Measurements from ENCODE around the gene SEMA6A.

The SEMA6A gene, protein sequence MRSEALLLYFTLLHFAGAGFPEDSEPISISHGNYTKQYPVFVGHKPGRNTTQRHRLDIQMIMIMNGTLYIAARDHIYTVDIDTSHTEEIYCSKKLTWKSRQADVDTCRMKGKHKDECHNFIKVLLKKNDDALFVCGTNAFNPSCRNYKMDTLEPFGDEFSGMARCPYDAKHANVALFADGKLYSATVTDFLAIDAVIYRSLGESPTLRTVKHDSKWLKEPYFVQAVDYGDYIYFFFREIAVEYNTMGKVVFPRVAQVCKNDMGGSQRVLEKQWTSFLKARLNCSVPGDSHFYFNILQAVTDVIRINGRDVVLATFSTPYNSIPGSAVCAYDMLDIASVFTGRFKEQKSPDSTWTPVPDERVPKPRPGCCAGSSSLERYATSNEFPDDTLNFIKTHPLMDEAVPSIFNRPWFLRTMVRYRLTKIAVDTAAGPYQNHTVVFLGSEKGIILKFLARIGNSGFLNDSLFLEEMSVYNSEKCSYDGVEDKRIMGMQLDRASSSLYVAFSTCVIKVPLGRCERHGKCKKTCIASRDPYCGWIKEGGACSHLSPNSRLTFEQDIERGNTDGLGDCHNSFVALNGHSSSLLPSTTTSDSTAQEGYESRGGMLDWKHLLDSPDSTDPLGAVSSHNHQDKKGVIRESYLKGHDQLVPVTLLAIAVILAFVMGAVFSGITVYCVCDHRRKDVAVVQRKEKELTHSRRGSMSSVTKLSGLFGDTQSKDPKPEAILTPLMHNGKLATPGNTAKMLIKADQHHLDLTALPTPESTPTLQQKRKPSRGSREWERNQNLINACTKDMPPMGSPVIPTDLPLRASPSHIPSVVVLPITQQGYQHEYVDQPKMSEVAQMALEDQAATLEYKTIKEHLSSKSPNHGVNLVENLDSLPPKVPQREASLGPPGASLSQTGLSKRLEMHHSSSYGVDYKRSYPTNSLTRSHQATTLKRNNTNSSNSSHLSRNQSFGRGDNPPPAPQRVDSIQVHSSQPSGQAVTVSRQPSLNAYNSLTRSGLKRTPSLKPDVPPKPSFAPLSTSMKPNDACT

DNA sequence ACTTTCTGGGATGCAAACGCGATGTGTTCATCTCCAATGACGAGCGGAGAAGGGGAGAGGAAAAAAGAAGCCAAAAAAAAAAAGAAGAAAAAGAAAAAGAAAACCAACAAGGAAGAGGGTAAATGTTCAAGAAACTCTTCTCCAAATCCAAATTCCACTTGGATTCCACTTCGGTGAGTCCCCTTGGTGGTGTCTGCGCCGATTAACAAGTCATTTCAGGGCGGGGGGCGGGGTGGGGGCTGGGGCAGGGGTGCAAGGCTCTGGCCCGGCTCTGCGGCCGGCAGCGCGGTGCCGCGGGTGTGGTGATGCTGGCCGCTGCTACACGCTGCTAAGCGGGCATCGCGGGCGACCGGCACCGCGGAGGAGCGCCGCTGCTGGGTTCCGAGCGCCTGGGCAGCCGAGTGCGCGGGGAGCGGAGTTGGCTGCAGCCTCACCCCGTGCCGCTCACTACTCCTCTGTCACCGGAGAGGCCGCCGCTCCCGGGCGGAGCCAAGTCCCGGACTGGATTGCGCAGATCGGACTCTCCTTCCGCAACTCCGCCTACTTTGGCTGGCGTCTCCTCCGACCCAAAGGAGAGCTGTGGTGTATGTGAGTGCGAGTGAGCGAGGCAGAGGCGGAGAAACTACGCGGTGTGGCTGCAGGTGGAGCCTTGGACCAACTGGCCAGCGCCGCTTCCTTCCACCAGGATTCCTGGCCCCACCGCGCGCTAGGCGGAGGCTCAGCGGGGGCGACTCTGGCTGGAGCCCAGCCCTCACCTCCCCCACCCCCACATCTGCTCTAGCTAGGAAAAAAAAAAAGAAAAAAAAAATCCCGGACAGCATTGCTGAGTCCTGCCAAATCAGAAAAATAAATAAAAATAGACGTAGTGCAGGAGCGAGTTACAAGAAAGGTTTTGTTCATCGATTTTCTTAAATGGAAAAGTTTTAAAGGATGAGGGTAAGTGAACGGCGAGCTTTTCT is at the start of gene SEMA6A:
SEMA6A (minus strand) TSS at position 457 of the 959 bp plus-strand sequence. CDS start 69,879 bp downstream, outside the sequence.
- peak; percentile 73 for DNase-seq

DNA sequence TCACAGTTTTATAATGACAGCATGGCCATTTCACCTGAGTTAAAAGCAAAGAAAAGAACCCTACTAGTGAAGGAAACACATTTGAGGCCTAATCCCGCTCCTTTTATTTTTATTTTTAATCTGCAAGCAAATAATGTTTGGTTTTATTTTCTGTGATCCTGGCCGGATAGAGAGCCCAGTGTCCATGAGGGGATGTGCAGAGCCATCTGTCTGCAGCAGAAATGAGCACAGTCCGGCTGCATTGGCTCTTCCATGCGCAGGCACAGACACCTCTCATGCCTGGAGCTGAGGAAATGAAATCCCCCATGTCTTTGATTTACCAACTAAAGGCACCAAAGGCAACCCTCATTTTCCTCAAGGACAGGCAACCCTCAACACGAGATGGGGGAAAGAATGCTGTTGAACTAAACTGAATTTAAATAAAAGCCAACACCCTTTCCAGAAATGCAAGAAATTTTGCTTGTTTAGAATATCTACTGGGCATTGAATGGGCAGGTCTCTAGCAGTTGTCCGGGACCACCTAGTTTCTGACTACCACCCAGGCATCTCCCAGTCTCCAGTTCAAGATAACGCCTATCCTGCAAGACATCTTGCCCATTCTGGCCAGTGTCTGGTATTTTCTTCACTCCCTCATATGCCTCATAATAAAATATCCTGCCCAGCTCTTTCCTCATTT is 47.9 kb upstream of the SEMA6A start:
- no peak for DNase-seq

DNA sequence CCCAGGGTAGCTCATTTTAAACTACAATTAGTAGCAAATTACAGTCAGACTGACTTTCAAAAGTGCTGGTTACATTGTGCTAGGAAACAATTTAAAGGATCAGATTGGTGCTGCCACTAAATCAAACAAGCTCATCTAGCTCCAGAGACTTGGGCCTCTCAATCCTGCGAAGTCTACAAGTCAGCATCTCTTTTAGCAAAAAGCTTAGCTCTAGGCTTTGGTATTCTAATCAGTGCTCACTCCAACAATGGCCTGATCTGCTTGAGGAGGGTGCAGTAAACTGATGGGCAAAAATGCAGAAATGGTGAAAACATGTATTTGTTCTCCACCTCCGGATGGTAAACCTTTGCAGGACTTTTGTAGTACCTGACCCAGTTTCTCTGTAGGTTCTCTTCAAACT is 47.0 kb upstream of the SEMA6A start:
- no peak for DNase-seq

DNA sequence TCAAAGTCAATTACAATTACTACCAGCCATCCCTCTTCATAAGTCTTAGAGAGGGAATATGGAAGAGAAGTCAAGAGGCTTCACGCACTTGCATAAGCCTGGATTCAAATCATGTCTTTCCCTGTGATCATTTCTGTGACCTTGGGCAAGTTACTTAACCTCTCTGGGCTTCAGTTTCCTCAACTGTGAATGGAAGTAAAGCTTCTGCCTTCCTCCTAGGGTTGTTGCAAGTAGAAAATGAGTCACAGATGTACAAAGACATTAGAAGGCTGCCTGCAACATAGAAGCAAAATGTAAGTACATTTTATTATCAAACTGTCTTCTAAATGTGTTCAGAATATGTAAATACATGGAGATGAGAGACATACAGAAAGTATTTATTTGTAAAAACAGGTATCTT is 42.3 kb upstream of the SEMA6A start:
- DNase-seq: no peak

DNA sequence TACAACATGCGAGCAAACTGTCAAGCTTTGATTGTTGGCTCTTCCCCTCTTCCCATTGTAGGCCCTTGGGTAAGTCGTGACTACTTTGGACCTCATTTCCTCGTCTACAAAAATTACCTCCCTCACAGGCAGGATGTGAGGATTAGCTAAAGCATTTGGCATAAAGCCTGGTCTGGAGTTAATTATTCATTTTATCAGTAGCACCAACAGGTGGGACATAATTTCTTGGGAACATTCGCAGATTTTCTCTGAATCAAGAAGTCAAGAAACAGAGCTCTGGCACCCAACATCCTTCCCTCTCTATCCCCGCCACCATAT is 39.9 kb upstream of the SEMA6A start:
- no peak for DNase-seq

DNA sequence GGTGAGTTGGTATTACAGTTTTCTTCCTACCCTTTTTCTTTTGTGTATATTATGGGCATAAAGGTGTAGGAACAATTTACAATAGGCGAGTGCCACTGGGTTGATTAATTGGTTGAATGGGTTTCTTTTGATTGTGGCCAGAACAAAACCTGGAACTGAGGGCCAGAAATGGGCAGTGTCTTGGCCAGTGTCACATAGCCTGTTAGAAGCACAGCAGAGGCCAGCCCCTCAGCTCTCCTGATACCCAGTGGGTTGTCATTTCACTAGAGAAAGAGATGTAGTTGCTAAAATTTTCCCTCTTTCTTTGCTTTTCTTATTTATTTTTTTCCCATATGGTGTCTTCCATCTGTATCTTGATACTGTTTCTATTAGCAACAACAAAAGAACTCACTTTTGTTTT is 38.8 kb upstream of the SEMA6A start:
- DNase-seq: no peak

DNA sequence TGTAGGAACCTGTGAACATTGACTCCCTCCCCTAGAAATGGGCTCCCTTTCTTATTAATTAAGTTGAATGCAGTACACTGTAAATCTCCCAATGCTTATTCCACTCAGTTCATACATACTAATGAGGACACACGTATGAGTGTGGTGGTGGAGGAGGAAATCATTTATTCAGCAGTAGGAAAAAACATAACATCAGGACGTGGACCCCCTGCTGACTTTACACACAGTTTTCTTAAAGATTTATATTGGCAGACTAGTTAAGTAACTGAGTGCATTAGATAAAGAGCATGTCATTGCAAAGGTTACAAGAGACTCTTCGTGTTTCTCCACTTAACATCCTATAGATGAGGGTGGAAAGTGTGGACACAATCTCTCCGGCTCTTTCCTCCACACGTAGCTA is 37.8 kb upstream of the SEMA6A start:
- DNase-seq: no peak

DNA sequence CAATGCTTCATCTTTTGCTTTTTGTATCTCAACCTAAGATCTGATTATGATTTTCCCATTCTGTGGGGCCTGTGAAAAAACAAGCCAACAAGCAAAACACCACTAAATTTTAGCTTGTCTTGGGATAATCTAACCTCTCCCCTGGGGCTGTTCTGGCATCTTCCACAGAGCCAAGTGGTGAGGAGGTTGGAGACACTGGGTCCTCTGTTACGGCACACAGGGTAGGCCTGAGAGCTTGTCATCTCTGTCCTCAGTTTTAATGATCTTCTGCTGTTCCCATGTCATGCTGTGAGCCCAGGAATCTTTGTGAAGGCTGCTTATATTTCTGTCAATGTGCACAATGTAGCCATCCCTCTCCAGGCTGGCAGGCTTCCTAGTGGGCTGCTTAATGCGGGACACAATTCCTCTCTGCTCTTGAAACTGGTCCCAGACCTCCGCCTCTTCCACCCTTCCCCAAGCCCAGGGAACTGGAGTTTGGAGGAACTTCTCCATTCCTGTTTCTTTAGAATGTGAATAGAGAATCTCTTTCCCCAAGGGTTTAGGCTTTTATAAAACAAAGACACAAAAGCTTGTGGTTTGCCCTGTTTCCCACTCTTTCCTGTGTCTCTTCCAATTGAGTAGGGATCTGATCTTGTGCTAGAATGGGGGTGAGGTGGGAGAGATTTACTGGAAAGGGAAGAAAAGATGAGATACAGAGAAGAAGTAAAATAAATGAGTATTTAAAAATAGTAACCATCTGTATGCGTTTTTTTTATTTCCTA is 30.9 kb upstream of the SEMA6A start:
- no peak for DNase-seq

DNA sequence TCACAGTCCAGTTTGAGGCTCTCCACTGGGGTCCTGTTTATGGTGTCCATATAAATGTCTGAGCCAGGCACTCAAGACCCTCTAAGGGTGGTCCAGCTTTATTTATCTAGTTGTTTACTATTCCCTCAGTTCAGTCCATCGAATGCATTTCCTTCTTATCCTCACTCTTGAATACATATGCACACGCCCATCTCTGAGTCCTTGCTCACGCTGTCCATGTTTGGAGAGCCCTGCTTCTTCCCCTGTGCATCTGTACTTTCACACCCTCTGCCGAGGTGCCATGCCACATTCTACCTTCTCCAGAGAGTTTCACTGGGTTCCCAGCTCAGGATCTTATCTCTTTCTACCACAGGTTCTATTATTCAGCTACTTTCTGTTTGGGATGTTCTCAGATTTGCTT is 30.2 kb upstream of the SEMA6A start:
- no peak for DNase-seq

DNA sequence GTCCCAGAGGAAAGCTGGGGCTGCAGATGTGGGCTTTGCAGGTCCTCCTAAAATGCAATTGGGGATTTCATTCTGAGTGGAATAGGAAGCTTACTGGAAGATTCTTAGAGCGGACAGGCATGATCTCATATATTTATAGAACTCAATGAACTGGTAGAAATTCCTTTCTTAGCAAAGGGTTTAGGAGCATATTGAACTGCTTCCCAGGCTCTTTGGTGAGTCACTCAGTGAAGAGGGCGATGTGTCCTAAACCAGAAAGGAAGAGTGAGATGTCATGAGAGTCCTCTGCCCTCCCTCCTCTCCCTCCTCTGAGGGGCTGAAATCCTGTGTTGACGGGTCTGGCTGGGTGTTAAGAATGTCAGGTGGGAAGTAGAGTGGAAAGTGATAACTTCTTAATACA is 26.3 kb upstream of the SEMA6A start:
- DNase-seq: no peak

DNA sequence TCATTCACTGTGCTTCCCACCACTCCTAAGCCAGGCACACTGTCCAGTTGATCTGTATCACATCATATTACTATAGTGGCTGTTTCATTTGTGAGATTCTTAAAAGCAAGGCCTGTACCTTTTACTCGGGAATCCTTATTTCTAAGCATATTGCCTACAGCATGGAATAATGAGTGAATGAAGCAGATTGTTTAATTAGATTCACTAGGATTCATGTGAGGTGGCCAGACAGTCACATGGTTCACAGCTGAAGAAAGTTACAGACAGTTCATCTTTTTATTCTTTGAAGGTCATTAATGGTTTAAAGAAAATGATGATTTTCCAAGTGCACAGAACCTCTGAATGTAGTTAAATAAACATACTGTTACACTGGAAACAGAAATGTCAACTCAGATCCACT is 24.3 kb upstream of the SEMA6A start:
- no peak for DNase-seq

DNA sequence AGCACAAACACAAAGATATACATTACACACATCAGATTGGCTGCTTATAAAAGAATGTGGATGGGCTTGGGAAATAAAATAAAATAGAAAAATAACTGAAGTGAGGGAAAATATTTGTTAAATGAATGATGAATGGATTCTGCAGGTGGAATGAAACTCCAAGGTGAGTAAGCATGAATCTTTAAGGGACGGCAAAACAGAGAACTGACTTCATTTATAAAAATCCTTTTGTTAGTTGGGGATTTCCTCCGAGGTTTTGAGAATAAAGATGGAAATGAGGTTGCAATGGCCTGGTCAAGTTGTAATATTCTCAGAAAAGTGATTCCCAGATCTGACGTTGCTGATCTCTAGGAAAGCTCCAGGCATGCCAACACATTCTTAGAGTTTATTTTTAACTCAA is 20.9 kb upstream of the SEMA6A start:
- no peak for DNase-seq

DNA sequence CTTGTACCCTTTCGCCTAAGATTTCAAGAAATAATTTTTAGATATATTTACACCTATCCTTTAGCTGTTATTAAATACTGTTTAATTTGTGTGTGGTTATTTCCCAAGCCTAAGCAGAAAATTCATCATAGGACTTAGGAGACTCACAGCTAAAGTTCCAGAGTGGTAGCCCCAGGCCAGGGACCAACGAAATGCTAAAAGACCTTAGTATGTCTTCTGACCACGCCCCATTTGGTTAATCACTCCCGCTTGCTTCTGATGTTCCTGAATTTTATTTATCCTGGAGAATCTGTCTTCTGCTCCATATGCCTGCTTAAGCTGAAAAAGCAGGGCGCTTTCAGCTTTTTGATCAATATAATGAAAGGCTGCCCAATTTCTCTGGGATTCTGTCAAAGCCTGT is 18.7 kb upstream of the SEMA6A start:
- no peak for DNase-seq

DNA sequence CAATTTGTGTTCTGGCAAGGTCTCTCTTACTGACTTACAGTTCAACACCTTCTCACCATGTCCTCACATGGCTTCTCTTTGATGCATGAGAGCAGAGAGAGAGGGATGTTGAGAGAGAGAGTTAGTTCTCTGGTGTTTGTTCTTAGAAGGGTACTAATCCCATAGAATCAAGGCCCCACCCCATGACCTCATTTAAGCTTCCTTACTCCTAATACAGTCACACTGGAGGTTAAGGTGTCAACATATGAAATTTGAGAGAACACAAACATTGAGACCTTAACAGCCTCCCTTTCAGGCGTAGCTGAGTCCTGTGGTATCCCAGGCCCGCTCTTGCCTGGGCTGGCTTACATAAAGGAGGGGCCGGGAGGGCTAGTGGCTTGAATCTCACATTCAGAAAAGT is 10.6 kb upstream of the SEMA6A start:
- no peak for DNase-seq

DNA sequence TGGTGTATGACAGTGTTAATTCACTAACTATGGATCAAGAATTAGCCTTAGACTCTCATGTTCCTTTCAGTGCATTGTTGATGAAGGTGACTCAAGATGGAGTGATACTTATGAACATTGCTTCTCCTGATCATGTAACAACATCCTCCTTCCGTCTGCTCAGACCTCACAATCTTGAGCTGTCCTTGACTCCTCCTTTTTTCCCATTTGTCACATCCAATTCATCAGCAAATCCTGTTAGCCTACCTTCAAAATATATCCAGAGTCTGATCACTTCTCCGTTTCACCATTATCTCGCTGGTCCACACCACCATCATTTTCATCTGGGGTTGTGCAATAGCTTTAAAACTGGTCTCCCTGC is 9.2 kb upstream of the SEMA6A start:
- no peak for DNase-seq

DNA sequence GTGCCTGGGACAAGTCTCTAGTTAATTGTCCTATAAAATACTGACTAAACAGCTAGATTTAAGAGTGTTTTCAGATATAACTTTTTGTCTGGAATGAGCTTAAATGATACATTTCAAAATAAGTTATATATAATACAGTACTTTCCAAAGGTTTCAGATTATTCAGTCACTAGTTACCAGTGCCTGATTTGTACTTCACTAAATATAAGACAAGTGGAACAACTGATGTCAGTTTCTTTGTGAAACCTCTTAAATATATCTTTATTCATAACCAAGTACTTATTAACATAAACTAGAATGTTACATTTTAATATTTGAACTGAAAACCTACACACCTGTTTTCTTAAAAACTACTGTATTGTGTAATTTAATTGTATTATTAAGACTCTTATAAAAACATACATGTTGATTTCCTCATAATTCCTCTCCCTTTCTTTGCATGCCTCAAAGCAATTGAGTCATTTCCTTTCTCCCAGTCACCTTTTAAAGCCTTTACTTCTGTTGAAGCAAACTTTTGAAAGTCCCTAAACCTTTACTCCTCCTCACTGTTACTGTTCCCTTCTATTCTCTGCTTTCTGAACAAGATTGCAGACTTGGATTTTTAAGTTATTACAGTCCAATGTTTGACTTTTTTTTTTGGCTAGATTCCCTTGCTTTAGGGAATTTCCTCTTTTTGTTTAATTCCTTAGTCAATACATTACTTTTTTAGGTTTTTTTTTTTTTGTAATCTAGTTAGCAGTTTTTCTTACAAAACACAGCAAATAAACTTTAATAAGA is 8.7 kb upstream of the SEMA6A start:
- no peak for DNase-seq

DNA sequence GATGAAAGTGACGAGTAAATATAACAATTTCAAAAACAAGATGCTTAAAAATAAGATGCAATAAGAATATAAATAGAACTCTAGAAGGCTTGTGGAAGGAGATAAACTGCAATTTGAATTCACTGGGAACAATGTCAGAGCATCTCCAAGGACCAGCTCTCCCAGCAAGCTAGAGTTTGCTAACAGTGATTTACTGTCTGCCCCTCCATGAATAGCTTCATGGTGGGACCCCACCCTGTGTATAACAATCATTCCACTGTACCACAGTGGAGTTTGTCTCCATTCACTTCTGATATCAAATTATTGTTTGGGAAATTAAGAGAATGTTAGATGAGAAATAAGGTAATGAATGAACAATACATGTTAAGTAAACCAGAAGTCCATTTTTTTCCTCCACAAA is 7.3 kb upstream of the SEMA6A start:
- DNase-seq: no peak

DNA sequence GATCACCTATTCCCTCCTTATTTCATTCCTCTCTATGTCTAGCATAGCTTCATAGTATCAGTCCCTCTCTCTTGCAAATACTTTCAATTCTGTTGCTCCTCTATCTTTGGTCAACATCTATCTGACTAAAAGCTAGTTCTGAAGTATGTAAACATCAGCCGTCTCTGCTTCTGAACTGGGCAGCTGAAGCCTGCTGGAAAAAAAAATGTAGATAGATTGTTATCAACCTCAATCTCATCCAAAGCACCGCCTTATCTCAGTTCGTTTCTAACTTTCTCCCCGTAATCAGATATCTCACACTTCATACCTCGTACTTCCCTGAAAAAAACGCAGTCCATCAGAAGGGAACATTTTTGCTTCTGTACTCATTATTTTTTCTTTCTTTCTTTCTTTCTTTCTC is 4.5 kb upstream of the SEMA6A start:
- DNase-seq: no peak

DNA sequence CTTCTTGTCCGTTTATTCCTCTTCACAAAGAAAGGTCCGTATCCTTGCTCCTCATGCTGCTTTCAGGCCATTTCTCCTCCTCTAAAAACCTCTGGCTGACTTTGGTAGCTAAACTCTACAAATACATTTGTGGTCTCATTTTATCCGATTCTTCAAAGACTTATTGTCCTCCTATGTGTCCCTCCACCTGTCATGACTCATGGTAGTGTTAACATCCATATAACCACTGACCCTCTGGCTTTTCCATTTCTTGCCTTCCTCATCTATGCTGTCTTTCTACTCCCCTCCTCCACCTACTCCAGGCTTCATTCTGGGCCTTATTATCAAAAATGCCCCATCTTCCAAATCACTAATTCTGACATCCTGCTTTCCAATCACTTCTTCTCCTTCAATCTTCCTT is 4.1 kb upstream of the SEMA6A start:
- DNase-seq: no peak

DNA sequence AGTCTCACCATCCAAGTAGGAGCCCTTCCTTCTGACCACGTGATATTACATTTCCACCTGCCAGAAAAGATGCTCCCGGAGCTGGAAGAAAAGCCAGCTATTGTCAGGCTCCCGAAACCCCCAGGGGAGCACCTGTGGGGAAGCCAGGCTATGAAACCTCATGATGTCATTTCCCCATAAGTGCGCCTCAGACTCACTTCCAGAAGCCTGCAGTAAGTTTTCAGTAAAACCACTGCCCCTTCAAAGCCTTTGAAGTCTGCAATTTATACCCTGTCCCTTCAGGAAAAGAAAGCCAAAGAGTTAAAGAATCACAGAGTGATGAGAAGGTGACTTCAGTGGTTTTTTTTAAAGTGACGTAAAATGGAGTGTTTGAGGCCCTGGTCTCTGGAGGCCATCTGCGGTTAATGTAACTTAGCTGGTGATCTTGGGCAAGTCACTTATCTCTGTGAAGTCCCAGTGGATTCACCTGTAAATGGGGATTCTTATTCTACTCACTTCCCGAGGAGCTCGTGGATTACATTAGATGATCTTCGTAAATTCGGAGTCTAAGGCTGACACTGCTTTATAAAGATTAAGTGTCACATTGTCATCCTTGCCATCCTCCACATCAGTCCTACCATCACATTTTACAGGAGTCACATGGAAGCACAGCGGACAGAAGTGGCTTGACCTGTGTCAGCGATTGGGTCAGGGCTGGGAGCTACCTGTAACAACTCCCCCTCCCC is 2.6 kb upstream of the SEMA6A start:
- DNase-seq: no peak

Measured in activated effector memory CD4-positive, alpha-beta T cell treated with anti-CD3 and anti-CD28 coated beads, Interleukin-2, amount 50 U/mL, for 16 hours (primary cell).